Heart right ventricle (tissue), 16 donors: ENCODE data around the gene BAD. TPM values are rescaled to one million over a fixed set of nuclear protein-coding genes. Genes with fewer than 3 reads are reported as not detected.

Source experiments
- ATAC-seq, 8 donors: fragments of 200-7000 bp; cut with Tn5 transposase; one replicate each; pipeline ENCODE4 v1.9.1; 2020; ENCODE audit warnings: mild to moderate bottlenecking in 8 of 8, moderate library complexity in 8 of 8, moderate number of reproducible peaks in 1 of 8
- DNase-seq, 2 donors: peaks; one replicate each; pipeline ENCODE4 v3.0.0-alpha.2; 2020
- H3K27ac ChIP-seq, 10 donors: fragments of 200-600 bp; sonication (generic) in 2 of 10; one replicate each; pipeline versions ENCODE4 v1.5.0 to v1.8.0; 2020 to 2022; ENCODE audit warnings: mild to moderate bottlenecking in 3 of 10
- H3K27me3 ChIP-seq, 7 donors: fragments of 200-600 bp; one replicate each; pipeline ENCODE4 v1.8.0; 2021 to 2022; ENCODE audit warnings: mild to moderate bottlenecking in 2 of 7
- H3K36me3 ChIP-seq, 9 donors: fragments of 200-600 bp; sonication (generic) in 1 of 9; one replicate each; pipeline versions ENCODE4 v1.5.0 to v1.8.0; 2020 to 2022; ENCODE audit warnings: mild to moderate bottlenecking in 2 of 9
- H3K4me1 ChIP-seq, 9 donors: fragments of 200-600 bp; sonication (generic) in 1 of 9; one replicate each; pipeline versions ENCODE4 v1.5.0 to v1.8.0; 2020 to 2022; ENCODE audit warnings: mild to moderate bottlenecking in 4 of 9
- H3K4me3 ChIP-seq, 10 donors: fragments of 200-600 bp; sonication (generic) in 2 of 10; one replicate each; pipeline versions ENCODE4 v1.5.0 to v1.8.0; 2020 to 2022; ENCODE audit warnings: mild to moderate bottlenecking in 7 of 10, moderate library complexity in 2 of 10
- H3K9me3 ChIP-seq, 11 donors: fragments of 200-600 bp in 10 of 11; sonication (generic) in 2 of 11; one replicate each; pipeline versions ENCODE4 v1.5.0 to v1.8.0; 2013 to 2022; ENCODE audit warnings: mild to moderate bottlenecking in 2 of 11, control low read depth in 1 of 11, moderate library complexity in 1 of 11
- WGBS, 2 donors: extraction: QIAGEN DNeasy Blood & Tissue Kit; methylation state at CpG; one replicate each; pipeline ENCODE4 v1.1.7; 2013; ENCODE audit warnings: inconsistent platforms in 1 of 2; 5-methylcytosine and 5-hydroxymethylcytosine counted together
- intact Hi-C, 10 donors: fragments of 100-400 bp; cut with DNase I; formaldehyde crosslinking; loops; one replicate each; pipeline versions ENCODE4 v1.11.1 to v1.14.2; 2022
- polyA plus RNA-seq, 2 donors: library from polyadenylated mRNA; stranded (reverse); fragments of 200-250 nt; gene quantifications; one replicate each; pipeline ENCODE4 v1.2.3, GENCODE V29; 2013
- total RNA-seq, 10 donors: library from RNA; stranded (reverse); fragmentation: NEBNext Ultra II Directional in 3 of 10; extraction: Animal tissue kit (Norgen Biotek cat#: 25700) in 3 of 10; gene quantifications; one replicate each; pipeline versions ENCODE4 v1.2.1 to v1.2.4, GENCODE V29; 2021 to 2023
- TF ChIP-seq, protein P1 (sequence below), 9 donors: fragments of 200-600 bp; sonication (generic) in 2 of 9; IDR thresholded peaks; one replicate each; pipeline versions ENCODE4 v1.5.0 to v1.8.0; 2021 to 2022; ENCODE audit warnings: antibody characterized with exemption in 9 of 9, mild to moderate bottlenecking in 5 of 9, moderate library complexity in 1 of 9
- donor health status: Arrhythmogenic right ventricular cardiomyopathy.
- donor health status: ischemic (EF 13 %, LVEDD 7.1; RV severe dilation, severe dysfunction).
- donor health status: healthy with polysubstance abuse.
- donor health status: DM: no; HTN: yes; CAD: no.
- donor health status: DM: no; HTN: no; CAD: no.
- donor health status: ischemic (EF 25% LVEDD 6.9; RV normal size, moderate dysfunction).
- donor health status: ischemic (EF 25% LVEDD 5.7; RV mildly dilated, moderate dysfunction).
- donor health status: healthy.
- donor health status: DM: yes; HTN: yes; CAD: no.
- donor health status: Ischemic cardiomyopathy.
- donor health status: ischemic (EF 35%, LVEDD 5.7; RV mildly dilated, moderate dysfunction).
- donor health status: nonischemic (EF 11% LVEDD 7.7; RV severe dilation, severe dysfunction).
- donor health status: DM: yes; HTN: yes; CAD: no.
- donor health status: PGD.
- donor health status: ischemic (EF 29% LVEDD 5.4; RV normal size, mild dysfunction).
- donor health status: nonischemic (EF 23%, LVEDD 6.1; RV moderate dilation, normal function).

Gene BAD
- total and polyA plus RNA-seq, 12 donors: 40.7 to 106 (median 58.9) TPM

DNA sequence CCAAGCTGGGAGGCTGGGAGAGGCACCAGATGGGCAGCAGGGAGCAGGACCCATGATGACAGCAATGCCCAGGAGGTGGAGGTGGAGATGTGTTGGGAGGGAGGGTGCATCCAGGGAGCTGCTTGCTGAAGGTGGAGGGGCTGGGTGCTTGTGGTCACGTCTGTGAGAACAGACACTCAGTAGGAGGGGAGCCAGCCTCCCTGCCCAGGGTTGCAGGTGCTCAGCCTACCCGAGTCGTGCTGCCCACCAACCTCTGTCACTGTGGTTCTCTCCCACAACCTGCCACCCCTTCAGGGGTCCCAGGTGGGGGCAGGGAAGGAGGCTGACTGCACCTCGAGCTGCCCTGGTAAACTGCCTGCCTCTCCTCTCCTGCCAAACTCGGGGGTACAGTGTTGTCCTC, 38.9 kb upstream of the BAD start:
- no peak overlapping the region for H3K4me3 ChIP-seq
- TF ChIP-seq, protein P1, sequence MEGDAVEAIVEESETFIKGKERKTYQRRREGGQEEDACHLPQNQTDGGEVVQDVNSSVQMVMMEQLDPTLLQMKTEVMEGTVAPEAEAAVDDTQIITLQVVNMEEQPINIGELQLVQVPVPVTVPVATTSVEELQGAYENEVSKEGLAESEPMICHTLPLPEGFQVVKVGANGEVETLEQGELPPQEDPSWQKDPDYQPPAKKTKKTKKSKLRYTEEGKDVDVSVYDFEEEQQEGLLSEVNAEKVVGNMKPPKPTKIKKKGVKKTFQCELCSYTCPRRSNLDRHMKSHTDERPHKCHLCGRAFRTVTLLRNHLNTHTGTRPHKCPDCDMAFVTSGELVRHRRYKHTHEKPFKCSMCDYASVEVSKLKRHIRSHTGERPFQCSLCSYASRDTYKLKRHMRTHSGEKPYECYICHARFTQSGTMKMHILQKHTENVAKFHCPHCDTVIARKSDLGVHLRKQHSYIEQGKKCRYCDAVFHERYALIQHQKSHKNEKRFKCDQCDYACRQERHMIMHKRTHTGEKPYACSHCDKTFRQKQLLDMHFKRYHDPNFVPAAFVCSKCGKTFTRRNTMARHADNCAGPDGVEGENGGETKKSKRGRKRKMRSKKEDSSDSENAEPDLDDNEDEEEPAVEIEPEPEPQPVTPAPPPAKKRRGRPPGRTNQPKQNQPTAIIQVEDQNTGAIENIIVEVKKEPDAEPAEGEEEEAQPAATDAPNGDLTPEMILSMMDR (IDR thresholded peaks at IDR 0.05): no peak
- H3K4me1 ChIP-seq: peaks cover 3 to 14% (median 13%) of the 10 kb centered on the region in 9 donors
- no peaks in the 10 kb centered on the region for H3K27me3 ChIP-seq
- intact Hi-C loops: no loop called here
- ATAC-seq: no peak
- H3K36me3 ChIP-seq: peaks cover 0 to 37% (median 4%) of the 10 kb centered on the region in 9 donors
- 68 to 77% methylated on average over 5 of the region's 5 CpGs for WGBS, 2 donors
- H3K9me3 ChIP-seq: no peaks in the 10 kb centered on the region
- DNase-seq: no peak
- no peak overlapping the region for H3K27ac ChIP-seq

DNA sequence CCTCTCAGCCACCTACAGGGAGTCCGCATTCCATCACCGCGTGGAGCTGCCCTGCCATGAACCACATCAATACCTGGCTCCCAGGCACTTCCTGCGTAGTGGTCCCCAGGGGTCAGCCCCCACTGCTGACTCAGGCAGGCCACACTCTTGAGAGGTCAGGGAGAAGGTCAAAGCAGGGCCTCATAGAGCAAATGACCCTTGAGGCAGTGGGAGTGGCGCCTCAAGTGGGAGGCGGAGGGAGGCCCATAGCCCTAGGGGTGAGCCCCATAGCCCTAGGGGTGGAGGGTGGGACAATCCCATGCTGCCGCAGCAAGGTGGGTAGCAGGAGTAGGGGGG, 38.4 kb upstream of the BAD start:
- DNase-seq (no peak), ATAC-seq (no peak)
- H3K36me3 ChIP-seq: peaks cover 0 to 37% (median 4%) of the 10 kb centered on the region in 9 donors
- H3K4me1 ChIP-seq: peaks cover 3 to 14% (median 13%) of the 10 kb centered on the region in 9 donors
- intact Hi-C loops: no loop called here
- no peak overlapping the region for H3K4me3 ChIP-seq
- no peaks in the 10 kb centered on the region for H3K27me3 ChIP-seq
- H3K27ac ChIP-seq: no peak overlapping the region
- TF ChIP-seq, protein P1 (IDR thresholded peaks at IDR 0.05): no peak
- H3K9me3 ChIP-seq: no peaks in the 10 kb centered on the region
- 85% methylated on average over 7 of the region's 7 CpGs for WGBS, 2 donors

DNA sequence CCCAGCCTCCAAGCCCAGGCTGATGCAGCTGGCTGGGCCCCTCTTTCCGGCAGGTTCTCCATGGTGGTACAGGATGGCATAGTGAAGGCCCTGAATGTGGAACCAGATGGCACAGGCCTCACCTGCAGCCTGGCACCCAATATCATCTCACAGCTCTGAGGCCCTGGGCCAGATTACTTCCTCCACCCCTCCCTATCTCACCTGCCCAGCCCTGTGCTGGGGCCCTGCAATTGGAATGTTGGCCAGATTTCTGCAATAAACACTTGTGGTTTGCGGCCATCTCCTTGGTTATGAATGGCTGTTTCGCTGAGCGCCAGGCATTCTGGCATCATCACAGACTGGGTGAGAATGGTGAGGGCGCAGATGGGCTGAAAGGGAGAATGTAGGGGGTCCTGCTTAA, 37.1 kb upstream of the BAD start:
- no peak overlapping the region for H3K27ac ChIP-seq
- 93 to 96% methylated on average over 5 of the region's 5 CpGs for WGBS, 2 donors
- TF ChIP-seq, protein P1 (IDR thresholded peaks at IDR 0.05): no peak
- intact Hi-C loops: no loop called here
- H3K4me1 ChIP-seq: peaks cover 3 to 21% (median 20%) of the 10 kb centered on the region in 9 donors
- no peak for ATAC-seq
- DNase-seq: no peak
- peaks cover 0 to 37% (median 4%) of the 10 kb centered on the region in 9 donors for H3K36me3 ChIP-seq
- H3K9me3 ChIP-seq: no peaks in the 10 kb centered on the region
- no peaks in the 10 kb centered on the region for H3K27me3 ChIP-seq
- H3K4me3 ChIP-seq: no peak overlapping the region

DNA sequence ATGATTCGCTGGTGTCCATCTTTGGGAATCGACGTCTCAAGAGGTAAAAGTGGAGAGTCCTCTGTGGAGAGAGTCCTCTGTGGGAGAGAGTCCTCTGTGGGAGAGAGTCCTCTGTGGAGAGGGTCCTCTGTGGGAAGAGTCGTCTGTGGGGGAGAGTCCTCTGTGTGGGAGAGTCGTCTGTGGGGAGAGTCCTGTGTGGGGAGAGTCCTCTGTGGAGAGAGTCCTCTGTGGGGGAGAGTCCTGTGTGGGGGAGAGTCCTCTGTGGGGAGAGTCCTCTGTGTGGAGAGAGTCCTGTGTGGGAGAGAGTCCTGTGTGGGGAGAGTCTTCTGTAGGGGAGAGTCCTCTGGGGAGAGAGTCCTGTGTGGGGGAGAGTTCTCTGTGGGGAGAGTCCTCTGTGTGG, 36.6 kb upstream of the BAD start:
- peaks cover 3 to 26% (median 25%) of the 10 kb centered on the region in 9 donors for H3K4me1 ChIP-seq
- no peak overlapping the region for H3K27ac ChIP-seq
- H3K4me3 ChIP-seq: no peak overlapping the region
- no peaks in the 10 kb centered on the region for H3K27me3 ChIP-seq
- no peaks in the 10 kb centered on the region for H3K9me3 ChIP-seq
- 85 to 87% methylated on average over 5 of the region's 5 CpGs for WGBS, 2 donors
- ATAC-seq: no peak
- no peak for DNase-seq
- peaks cover 0 to 42% (median 5%) of the 10 kb centered on the region in 9 donors for H3K36me3 ChIP-seq
- TF ChIP-seq, protein P1 (IDR thresholded peaks at IDR 0.05): no peak
- intact Hi-C loops: no loop called here
